ENCODE data around the gene PON2. TPM values are rescaled to one million over a fixed set of nuclear protein-coding genes. Genes with fewer than 3 reads are reported as not detected.

PON2 gene
- total RNA-seq, 1 experiment from 2014 or later: 73.7 TPM

GRCh38 chr7:95411036-95411435, 23.8 kb downstream of the PON2 start:
- Mint-ChIP-seq H3K27ac (ENCODE audit: unreplicated experiment) (no peak overlapping the region), H3K9me3 (ENCODE audit: low read depth, unreplicated experiment) (no peaks in the 10 kb centered on the region), H3K4me1 (ENCODE audit: low read depth, unreplicated experiment) (peaks cover 13% of the 10 kb centered on the region), H3K4me3 (ENCODE audit: low read depth, unreplicated experiment) (no peak overlapping the region), H3K36me3 (ENCODE audit: insufficient read depth, unreplicated experiment) (peaks cover 5% of the 10 kb centered on the region), H3K27me3 (ENCODE audit: unreplicated experiment) (no peaks in the 10 kb centered on the region)
- DNase-seq: no peak
- intact Hi-C loops (cut with micrococcal nuclease; ENCODE audit: unreplicated experiment): no loop called here
- no peak for TF ChIP-seq CTCF (IDR thresholded peaks at IDR 0.05; ENCODE audit: unreplicated experiment)
- no TSS peak for BruUV-seq (replicated peaks)
- CTCF ChIA-PET: interaction anchor here (0.5 to 1.1 kb wide), 2 partner anchors 15 to 41 kb away, joined by 3 read pairs; no protein-coding TSS in a partner anchor

- intact Hi-C loops (cut with micrococcal nuclease; ENCODE audit: unreplicated experiment): no loop called here
- Mint-ChIP-seq H3K36me3 (ENCODE audit: insufficient read depth, unreplicated experiment) (peaks cover 5% of the 10 kb centered on the region), H3K4me3 (ENCODE audit: low read depth, unreplicated experiment) (no peak overlapping the region), H3K9me3 (ENCODE audit: low read depth, unreplicated experiment) (no peaks in the 10 kb centered on the region), H3K27me3 (ENCODE audit: unreplicated experiment) (no peaks in the 10 kb centered on the region), H3K27ac (ENCODE audit: unreplicated experiment) (peak overlapping the region; percentile 66), H3K4me1 (ENCODE audit: low read depth, unreplicated experiment) (peaks cover 13% of the 10 kb centered on the region)
- DNase-seq: no peak
- no peak for TF ChIP-seq CTCF (IDR thresholded peaks at IDR 0.05; ENCODE audit: unreplicated experiment)
- BruUV-seq (replicated peaks): no TSS peak
- CTCF ChIA-PET: no interaction called here
Observed at GRCh38 chr7:95407751-95408150, 27.1 kb downstream of the PON2 start.

- BruUV-seq (replicated peaks): no TSS peak
- H3K27me3 Mint-ChIP-seq (ENCODE audit: unreplicated experiment): no peaks in the 10 kb centered on the region
- CTCF ChIA-PET: no interaction called here
- DNase-seq: no peak
- H3K4me1 Mint-ChIP-seq (ENCODE audit: low read depth, unreplicated experiment): peaks cover 13% of the 10 kb centered on the region
- H3K27ac Mint-ChIP-seq (ENCODE audit: unreplicated experiment): no peak overlapping the region
- peaks cover 5% of the 10 kb centered on the region for H3K36me3 Mint-ChIP-seq (ENCODE audit: insufficient read depth, unreplicated experiment)
- intact Hi-C loops (cut with micrococcal nuclease; ENCODE audit: unreplicated experiment): no loop called here
- H3K4me3 Mint-ChIP-seq (ENCODE audit: low read depth, unreplicated experiment): no peak overlapping the region
- no peak for TF ChIP-seq CTCF (IDR thresholded peaks at IDR 0.05; ENCODE audit: unreplicated experiment)
- H3K9me3 Mint-ChIP-seq (ENCODE audit: low read depth, unreplicated experiment): no peaks in the 10 kb centered on the region
Observed at GRCh38 chr7:95405800-95406199, 29.0 kb downstream of the PON2 start.

- no peak for TF ChIP-seq CTCF (IDR thresholded peaks at IDR 0.05; ENCODE audit: unreplicated experiment)
- Mint-ChIP-seq H3K36me3 (ENCODE audit: insufficient read depth, unreplicated experiment) (peaks cover 7% of the 10 kb centered on the region), H3K27me3 (ENCODE audit: unreplicated experiment) (no peaks in the 10 kb centered on the region), H3K27ac (ENCODE audit: unreplicated experiment) (no peak overlapping the region), H3K4me3 (ENCODE audit: low read depth, unreplicated experiment) (no peak overlapping the region), H3K9me3 (ENCODE audit: low read depth, unreplicated experiment) (no peaks in the 10 kb centered on the region), H3K4me1 (ENCODE audit: low read depth, unreplicated experiment) (peaks cover 13% of the 10 kb centered on the region)
- CTCF ChIA-PET: no interaction called here
- no TSS peak for BruUV-seq (replicated peaks)
- DNase-seq: no peak
- intact Hi-C loops (cut with micrococcal nuclease; ENCODE audit: unreplicated experiment): no loop called here
Observed at GRCh38 chr7:95405208-95405607, 29.6 kb downstream of the PON2 start.
